Caco-2 (cell line): ENCODE data around the gene MTHFD1L. TPM values are rescaled to one million over a fixed set of nuclear protein-coding genes. Genes with fewer than 3 reads are reported as not detected.

ENCODE experiments used
- BruUV-seq: library from RNA; stranded (reverse); fragments of 400-500 nt; replicated peaks from 2 replicates; lab custom pipeline; 2021; lab: Mats Ljungman, UMichigan
- CTCF ChIA-PET: fragments of 300-600 bp; sonication (Branson Sonifier 250); formaldehyde crosslinking; loops from one replicate; lab custom pipeline; 2022; ENCODE audit warnings: antibody characterized with exemption; lab: Charles Lee
- POLR2A ChIA-PET: fragments of 300-600 bp; sonication (Branson Sonifier 250); formaldehyde crosslinking; loops from one replicate; lab custom pipeline; 2022; ENCODE audit warnings: antibody characterized with exemption; lab: Charles Lee
- DNase-seq, 2 experiments: peaks; one replicate each; pipeline versions ENCODE4 v3.0.0 to v3.0.0-alpha.2; 2020 to 2022
- H3K27me3 ChIP-seq: replicated peaks from 2 replicates; pipeline ENCODE4 v1.6.0; 2011; ENCODE audit warnings: low read length; ENCODE audit not compliant: control insufficient read depth, insufficient read depth
- H3K36me3 ChIP-seq: 2 replicates; pipeline ENCODE4 v1.5.1; 2011; ENCODE audit warnings: low read length; ENCODE audit not compliant: control insufficient read depth, insufficient read depth
- H3K4me1 ChIP-seq: fragments of 250-450 bp; sonication (Bioruptor Pico); 2 replicates; pipeline ENCODE4 v1.5.1; 2020; ENCODE audit warnings: mild to moderate bottlenecking
- H3K4me3 ChIP-seq: 2 replicates; pipeline ENCODE4 v1.5.1; 2011; ENCODE audit warnings: low read depth, mild to moderate bottlenecking, control low read depth, low read length
- H3K9me3 ChIP-seq: fragments of 250-450 bp; sonication (Bioruptor Pico); 2 replicates; pipeline ENCODE4 v1.5.1; 2020; ENCODE audit warnings: mild to moderate bottlenecking, moderate library complexity
- H3K27ac Mint-ChIP-seq: one replicate; pipeline ENCODE4 v1.8.0; 2022; ENCODE audit warnings: mixed read lengths; ENCODE audit not compliant: unreplicated experiment
- H3K27me3 Mint-ChIP-seq: one replicate; pipeline ENCODE4 v1.8.0; 2022; ENCODE audit warnings: mixed read lengths; ENCODE audit not compliant: insufficient read depth, unreplicated experiment
- H3K36me3 Mint-ChIP-seq: one replicate; pipeline ENCODE4 v1.8.0; 2022; ENCODE audit warnings: mild to moderate bottlenecking, mixed read lengths; ENCODE audit not compliant: insufficient read depth, unreplicated experiment
- H3K4me1 Mint-ChIP-seq: one replicate; pipeline ENCODE4 v1.8.0; 2022; ENCODE audit warnings: low read depth, mixed read lengths; ENCODE audit not compliant: unreplicated experiment
- H3K4me3 Mint-ChIP-seq: one replicate; pipeline ENCODE4 v1.8.0; 2022; ENCODE audit warnings: mild to moderate bottlenecking, moderate library complexity, mixed read lengths; ENCODE audit not compliant: unreplicated experiment
- H3K9me3 Mint-ChIP-seq: one replicate; pipeline ENCODE4 v1.8.0; 2022; ENCODE audit warnings: mixed read lengths; ENCODE audit not compliant: unreplicated experiment
- intact Hi-C: fragments of 100-400 bp; cut with micrococcal nuclease; formaldehyde crosslinking; loops from one replicate; pipeline ENCODE4 v1.10.0; 2022; ENCODE audit not compliant: unreplicated experiment
- total RNA-seq: library from RNA; stranded (reverse); gene quantifications from 2 replicates; pipeline ENCODE4 v1.2.3, GENCODE V29; 2022
- TF ChIP-seq, protein P1 (sequence below), 2 experiments: fragments of 200-600 bp in 1 of 2; IDR thresholded peaks; 1 replicate in 1 of 2; 2 replicates in 1 of 2; pipeline versions ENCODE4 v1.5.1 to v1.8.0; 2011 to 2022; ENCODE audit warnings: antibody characterized with exemption in 1 of 2, control low read depth in 1 of 2, inconsistent platforms in 1 of 2, low read depth in 1 of 2, low read length in 1 of 2, mild to moderate bottlenecking in 1 of 2, moderate library complexity in 1 of 2; ENCODE audit not compliant: insufficient read depth in 1 of 2, severe bottlenecking in 1 of 2, unreplicated experiment in 1 of 2

Gene MTHFD1L
- total RNA-seq, 1 experiment from 2014 or later, result 102 TPM

DNA sequence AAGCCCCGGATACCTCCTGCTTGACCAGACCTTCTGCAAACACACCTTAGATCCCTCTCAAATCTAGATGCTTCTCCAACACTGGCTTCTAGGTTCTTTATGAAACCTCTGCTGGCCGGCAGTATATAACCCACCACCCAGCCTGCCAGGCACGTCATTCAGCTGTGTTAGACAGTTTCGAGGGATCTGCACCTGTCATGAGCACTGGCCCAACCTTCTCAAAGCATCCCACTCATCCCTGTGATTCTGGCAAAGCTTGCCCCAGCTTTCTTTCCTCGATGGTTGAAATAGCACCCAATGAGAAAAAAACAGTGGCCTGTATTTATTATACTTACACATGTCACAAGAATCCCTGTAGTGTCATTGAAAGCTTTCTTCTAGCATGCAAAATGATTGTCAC, 157.8 kb downstream of the MTHFD1L start:
- Mint-ChIP-seq H3K4me3 (no peak overlapping the region), H3K9me3 (no peaks in the 10 kb centered on the region), H3K4me1 (peaks cover 7% of the 10 kb centered on the region), H3K36me3 (peaks cover 50% of the 10 kb centered on the region), H3K27me3 (no peaks in the 10 kb centered on the region), H3K27ac (no peak overlapping the region)
- TF ChIP-seq, protein P1, sequence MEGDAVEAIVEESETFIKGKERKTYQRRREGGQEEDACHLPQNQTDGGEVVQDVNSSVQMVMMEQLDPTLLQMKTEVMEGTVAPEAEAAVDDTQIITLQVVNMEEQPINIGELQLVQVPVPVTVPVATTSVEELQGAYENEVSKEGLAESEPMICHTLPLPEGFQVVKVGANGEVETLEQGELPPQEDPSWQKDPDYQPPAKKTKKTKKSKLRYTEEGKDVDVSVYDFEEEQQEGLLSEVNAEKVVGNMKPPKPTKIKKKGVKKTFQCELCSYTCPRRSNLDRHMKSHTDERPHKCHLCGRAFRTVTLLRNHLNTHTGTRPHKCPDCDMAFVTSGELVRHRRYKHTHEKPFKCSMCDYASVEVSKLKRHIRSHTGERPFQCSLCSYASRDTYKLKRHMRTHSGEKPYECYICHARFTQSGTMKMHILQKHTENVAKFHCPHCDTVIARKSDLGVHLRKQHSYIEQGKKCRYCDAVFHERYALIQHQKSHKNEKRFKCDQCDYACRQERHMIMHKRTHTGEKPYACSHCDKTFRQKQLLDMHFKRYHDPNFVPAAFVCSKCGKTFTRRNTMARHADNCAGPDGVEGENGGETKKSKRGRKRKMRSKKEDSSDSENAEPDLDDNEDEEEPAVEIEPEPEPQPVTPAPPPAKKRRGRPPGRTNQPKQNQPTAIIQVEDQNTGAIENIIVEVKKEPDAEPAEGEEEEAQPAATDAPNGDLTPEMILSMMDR (IDR thresholded peaks at IDR 0.05; ENCODE audit: insufficient read depth in 1 of 2, low read depth in 1 of 2, low read length in 1 of 2, severe bottlenecking in 1 of 2, unreplicated experiment in 1 of 2), result no peak
- H3K36me3 ChIP-seq, result no peaks in the 10 kb centered on the region; the same call in 1 of the 2 replicates
- H3K27me3 ChIP-seq, result no peaks in the 10 kb centered on the region
- ChIA-PET CTCF (interaction anchor here (1.2 kb wide), 1 partner anchor 9 kb away, joined by 3 read pairs; no protein-coding TSS in a partner anchor), POLR2A (no interaction called here)
- no peaks in the 10 kb centered on the region for H3K9me3 ChIP-seq
- no TSS peak for BruUV-seq
- intact Hi-C loops, result no loop called here
- no peak overlapping the region for H3K4me3 ChIP-seq
- DNase-seq, result no peak
- H3K4me1 ChIP-seq, result no peaks in the 10 kb centered on the region

DNA sequence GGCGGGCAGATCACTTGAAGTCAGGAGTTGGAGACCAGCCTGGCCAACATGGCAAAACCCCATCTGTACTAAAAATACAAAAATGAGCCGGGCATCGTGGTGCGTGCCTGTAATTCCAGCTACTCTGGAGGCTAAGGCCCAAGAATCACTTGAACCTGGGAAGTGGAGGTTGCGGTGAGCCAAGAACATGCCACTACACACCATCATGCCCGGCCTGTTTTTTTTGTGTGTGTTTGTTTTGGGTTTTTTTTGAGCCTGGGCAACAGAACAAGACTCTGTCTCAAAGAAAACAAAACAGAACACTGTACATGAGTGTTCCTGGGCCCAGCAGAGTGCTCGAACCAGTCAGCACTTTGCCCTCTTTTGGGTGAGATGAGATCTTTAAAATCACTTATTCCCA, 159.1 kb downstream of the MTHFD1L start:
- no peak for DNase-seq
- Mint-ChIP-seq H3K4me3 (no peak overlapping the region), H3K36me3 (peaks cover 51% of the 10 kb centered on the region), H3K4me1 (peaks cover 7% of the 10 kb centered on the region), H3K27me3 (no peaks in the 10 kb centered on the region), H3K9me3 (no peaks in the 10 kb centered on the region), H3K27ac (no peak overlapping the region)
- Histone ChIP-seq H3K4me1 (no peaks in the 10 kb centered on the region), H3K4me3 (no peak overlapping the region), H3K9me3 (no peaks in the 10 kb centered on the region), H3K36me3 (no peaks in the 10 kb centered on the region; the same call in 1 of the 2 replicates), H3K27me3 (no peaks in the 10 kb centered on the region)
- ChIA-PET POLR2A (no interaction called here), CTCF (interaction anchor here (0.8 kb wide), 1 partner anchor 10 kb away, joined by 3 read pairs; no protein-coding TSS in a partner anchor)
- TF ChIP-seq, protein P1 (IDR thresholded peaks at IDR 0.05; ENCODE audit: insufficient read depth in 1 of 2, low read depth in 1 of 2, low read length in 1 of 2, severe bottlenecking in 1 of 2, unreplicated experiment in 1 of 2), result no peak
- BruUV-seq, result no TSS peak
- intact Hi-C loops, result no loop called here

DNA sequence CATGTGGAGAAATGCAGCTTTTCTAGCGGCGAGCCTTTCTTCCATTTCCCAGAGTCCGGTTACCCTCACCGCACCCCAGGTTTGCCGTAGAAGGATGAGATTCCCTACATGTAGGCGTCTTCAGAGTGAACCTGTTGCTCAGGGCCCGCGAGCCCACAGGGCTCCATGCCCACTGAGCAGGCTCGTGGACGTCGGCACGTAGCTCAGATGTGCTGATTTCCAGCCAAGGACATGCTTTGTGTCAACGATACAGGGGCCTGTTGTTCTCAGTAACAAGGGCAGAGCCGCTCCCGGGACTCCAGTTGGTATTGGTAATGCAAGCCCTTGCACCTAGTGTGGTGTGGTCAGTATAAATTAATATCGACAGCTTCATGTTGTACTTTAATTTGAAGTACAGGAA, 159.6 kb downstream of the MTHFD1L start:
- Mint-ChIP-seq H3K4me1 (peaks cover 7% of the 10 kb centered on the region), H3K9me3 (no peaks in the 10 kb centered on the region), H3K27ac (no peak overlapping the region), H3K36me3 (peaks cover 51% of the 10 kb centered on the region), H3K27me3 (no peaks in the 10 kb centered on the region), H3K4me3 (no peak overlapping the region)
- TF ChIP-seq, protein P1 (IDR thresholded peaks at IDR 0.05; ENCODE audit: insufficient read depth in 1 of 2, low read depth in 1 of 2, low read length in 1 of 2, severe bottlenecking in 1 of 2, unreplicated experiment in 1 of 2), result no peak
- Histone ChIP-seq H3K36me3 (no peaks in the 10 kb centered on the region; the same call in 1 of the 2 replicates), H3K4me1 (no peaks in the 10 kb centered on the region), H3K9me3 (no peaks in the 10 kb centered on the region), H3K27me3 (no peaks in the 10 kb centered on the region), H3K4me3 (no peak overlapping the region)
- CTCF ChIA-PET, result interaction anchor here (0.8 kb wide), 1 partner anchor 11 kb away, joined by 3 read pairs; no protein-coding TSS in a partner anchor
- no peak for DNase-seq
- intact Hi-C loops, result no loop called here
- POLR2A ChIA-PET, result no interaction called here
- BruUV-seq, result no TSS peak
